Mucosa of rectum (tissue), 2 donors: ENCODE measurements around the gene IQCE.

Experiments used
- H3K27ac ChIP-seq, 2 donors: one replicate each; pipeline ENCODE4 v1.7.0; 2013; ENCODE audit warnings: inconsistent platforms in 2 of 2, low read depth in 2 of 2, low read length in 2 of 2
- H3K27me3 ChIP-seq, 2 donors: one replicate each; pipeline ENCODE4 v1.7.0; 2013; ENCODE audit warnings: low read length in 2 of 2; ENCODE audit not compliant: control insufficient read depth in 2 of 2, insufficient read depth in 2 of 2
- H3K36me3 ChIP-seq, 2 donors: one replicate each; pipeline ENCODE4 v1.7.0; 2013; ENCODE audit warnings: low read length in 2 of 2; ENCODE audit not compliant: control insufficient read depth in 2 of 2, insufficient read depth in 2 of 2
- H3K4me1 ChIP-seq, 2 donors: one replicate each; pipeline ENCODE4 v1.7.0; 2013; ENCODE audit warnings: low read length in 2 of 2, mild to moderate bottlenecking in 1 of 2; ENCODE audit not compliant: control insufficient read depth in 2 of 2, insufficient read depth in 2 of 2
- H3K4me3 ChIP-seq, 2 donors: one replicate each; pipeline ENCODE4 v1.7.0; 2013; ENCODE audit warnings: low read length in 2 of 2
- H3K9ac ChIP-seq, 2 donors: one replicate each; pipeline ENCODE4 v1.7.0; 2013; ENCODE audit warnings: low read length in 2 of 2, low read depth in 1 of 2, mild to moderate bottlenecking in 1 of 2
- H3K9me3 ChIP-seq, 2 donors: one replicate each; pipeline ENCODE4 v1.7.0; 2013; ENCODE audit warnings: low read length in 2 of 2; ENCODE audit not compliant: control insufficient read depth in 2 of 2
- donor health status: healthy.
- donor health status: Normal muscosa, but diverticular disease.

IQCE gene, protein sequence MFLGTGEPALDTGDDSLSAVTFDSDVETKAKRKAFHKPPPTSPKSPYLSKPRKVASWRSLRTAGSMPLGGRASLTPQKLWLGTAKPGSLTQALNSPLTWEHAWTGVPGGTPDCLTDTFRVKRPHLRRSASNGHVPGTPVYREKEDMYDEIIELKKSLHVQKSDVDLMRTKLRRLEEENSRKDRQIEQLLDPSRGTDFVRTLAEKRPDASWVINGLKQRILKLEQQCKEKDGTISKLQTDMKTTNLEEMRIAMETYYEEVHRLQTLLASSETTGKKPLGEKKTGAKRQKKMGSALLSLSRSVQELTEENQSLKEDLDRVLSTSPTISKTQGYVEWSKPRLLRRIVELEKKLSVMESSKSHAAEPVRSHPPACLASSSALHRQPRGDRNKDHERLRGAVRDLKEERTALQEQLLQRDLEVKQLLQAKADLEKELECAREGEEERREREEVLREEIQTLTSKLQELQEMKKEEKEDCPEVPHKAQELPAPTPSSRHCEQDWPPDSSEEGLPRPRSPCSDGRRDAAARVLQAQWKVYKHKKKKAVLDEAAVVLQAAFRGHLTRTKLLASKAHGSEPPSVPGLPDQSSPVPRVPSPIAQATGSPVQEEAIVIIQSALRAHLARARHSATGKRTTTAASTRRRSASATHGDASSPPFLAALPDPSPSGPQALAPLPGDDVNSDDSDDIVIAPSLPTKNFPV

DNA sequence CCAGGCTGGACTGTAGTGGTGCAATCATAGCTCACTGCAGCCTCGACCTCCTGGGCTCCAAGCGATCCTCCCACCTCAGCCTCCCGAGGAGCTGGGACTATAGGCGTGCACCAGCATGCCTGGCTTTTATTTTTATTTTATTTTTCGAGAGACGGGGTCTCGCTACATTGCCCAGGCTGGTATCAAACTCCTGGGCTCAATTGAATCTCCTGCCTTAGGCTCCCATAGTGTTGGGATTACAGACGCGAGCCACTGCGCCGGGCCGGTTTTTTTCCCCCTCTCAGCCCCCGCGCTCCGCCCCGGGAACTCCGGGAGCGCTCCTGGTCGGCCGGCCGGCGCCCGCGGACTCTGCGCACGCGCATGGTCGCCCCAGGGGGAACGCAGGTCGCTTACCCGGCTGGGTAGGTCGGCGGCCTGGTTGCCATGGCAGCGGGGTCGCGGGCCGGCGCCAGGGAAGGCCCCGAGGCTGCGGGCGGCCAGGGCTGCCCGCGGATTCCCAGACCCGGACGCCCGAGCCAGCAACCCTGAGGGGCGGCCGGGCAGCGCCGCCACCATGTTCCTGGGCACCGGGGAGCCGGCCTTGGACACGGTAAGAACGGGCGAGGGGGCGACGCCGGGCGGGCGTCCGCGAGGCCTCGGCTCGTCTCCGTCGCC is at the start of gene IQCE:
Gene IQCE, plus strand, starts transcription at position 351 of the 654 bp plus-strand sequence. Its CDS starts 203 bp downstream, at position 554.
- peak within 1 kb of the TSS; percentile 85 to 89 for H3K27ac ChIP-seq
- H3K27me3 ChIP-seq = no peaks in the 10 kb centered on the region
- peak within 1 kb of the TSS; percentile 68 to 86 for H3K9ac ChIP-seq
- H3K4me1 ChIP-seq = peaks cover 21% of the 10 kb centered on the region in 2 donors
- no peaks in the 10 kb centered on the region for H3K9me3 ChIP-seq
- no peaks in the 10 kb centered on the region for H3K36me3 ChIP-seq
- H3K4me3 ChIP-seq = peak within 1 kb of the TSS; percentile 77 to 79

DNA sequence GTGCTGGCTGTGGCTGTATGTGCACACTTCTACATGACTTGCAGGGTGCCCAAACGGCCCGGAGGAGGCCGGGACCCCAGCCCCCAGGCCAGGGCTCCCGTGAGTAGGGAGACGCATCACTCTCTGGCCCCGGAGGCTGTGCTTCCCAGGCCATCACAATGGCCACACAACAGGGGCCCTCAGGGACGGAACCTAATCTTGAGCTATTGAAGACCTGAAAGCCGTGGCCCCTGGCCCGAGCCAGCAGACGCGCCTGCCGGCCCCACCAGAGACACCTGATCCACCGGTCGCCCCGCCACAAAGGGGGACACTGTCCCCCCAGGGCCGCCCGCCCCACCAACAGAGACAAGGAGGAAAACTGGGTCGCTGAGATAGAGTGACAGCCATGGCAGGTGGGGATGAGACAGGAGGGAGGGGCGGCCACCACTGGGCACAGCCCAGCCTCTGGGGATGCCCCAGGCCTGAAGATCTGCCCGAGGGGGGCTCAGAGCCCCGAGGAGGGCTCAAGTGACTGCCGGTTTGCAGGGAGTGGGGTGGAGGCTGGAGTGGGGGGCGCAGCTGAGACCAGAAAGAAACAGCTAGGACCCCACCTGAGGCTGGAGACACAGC is 49.4 kb upstream of the IQCE start:
- H3K36me3 ChIP-seq = no peaks in the 10 kb centered on the region
- H3K27ac ChIP-seq = peak overlapping the region in 1 of 2 donors; percentile 79
- no peak overlapping the region for H3K4me3 ChIP-seq
- H3K9ac ChIP-seq = no peak overlapping the region
- H3K27me3 ChIP-seq = no peaks in the 10 kb centered on the region
- no peaks in the 10 kb centered on the region for H3K9me3 ChIP-seq
- H3K4me1 ChIP-seq = peaks cover 23 to 27% of the 10 kb centered on the region in 2 donors

DNA sequence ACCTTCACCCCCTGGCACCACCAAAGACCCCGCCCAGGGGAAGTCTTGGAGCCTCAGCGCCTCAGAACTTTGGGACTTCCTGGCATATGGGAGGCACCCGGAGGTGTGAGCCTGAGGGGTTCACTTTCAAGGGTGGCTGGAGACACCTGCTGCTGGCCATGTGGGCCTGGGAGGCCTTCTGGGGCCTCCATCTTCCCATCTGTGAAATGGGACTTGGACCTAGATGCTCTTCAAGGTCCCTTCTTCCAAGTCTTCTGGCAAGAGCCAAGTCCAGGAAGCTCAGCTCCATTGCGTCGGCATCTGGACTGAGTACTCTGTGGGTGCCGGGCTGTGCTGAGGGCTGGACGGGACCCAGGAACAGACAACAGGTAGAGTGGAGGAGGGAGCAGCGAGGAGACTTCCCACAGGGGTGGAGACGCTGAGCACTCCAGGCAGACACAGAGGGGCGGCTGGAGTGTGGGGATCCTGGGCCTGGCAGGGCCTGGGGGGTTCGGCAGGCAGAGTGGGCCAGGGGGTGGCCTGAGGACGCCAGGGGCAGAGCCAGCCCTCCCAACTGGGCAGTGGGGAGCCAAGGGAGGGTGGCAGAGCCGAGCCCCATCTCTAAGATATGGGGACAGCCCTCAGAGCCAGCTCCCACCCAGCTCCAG is 48.5 kb upstream of the IQCE start:
- peak overlapping the region; percentile 20 to 79 for H3K27ac ChIP-seq
- no peaks in the 10 kb centered on the region for H3K36me3 ChIP-seq
- H3K9ac ChIP-seq = peak overlapping the region in 1 of 2 donors; percentile 32
- no peaks in the 10 kb centered on the region for H3K27me3 ChIP-seq
- H3K9me3 ChIP-seq = no peaks in the 10 kb centered on the region
- no peak overlapping the region for H3K4me3 ChIP-seq
- peaks cover 23 to 27% of the 10 kb centered on the region in 2 donors for H3K4me1 ChIP-seq

DNA sequence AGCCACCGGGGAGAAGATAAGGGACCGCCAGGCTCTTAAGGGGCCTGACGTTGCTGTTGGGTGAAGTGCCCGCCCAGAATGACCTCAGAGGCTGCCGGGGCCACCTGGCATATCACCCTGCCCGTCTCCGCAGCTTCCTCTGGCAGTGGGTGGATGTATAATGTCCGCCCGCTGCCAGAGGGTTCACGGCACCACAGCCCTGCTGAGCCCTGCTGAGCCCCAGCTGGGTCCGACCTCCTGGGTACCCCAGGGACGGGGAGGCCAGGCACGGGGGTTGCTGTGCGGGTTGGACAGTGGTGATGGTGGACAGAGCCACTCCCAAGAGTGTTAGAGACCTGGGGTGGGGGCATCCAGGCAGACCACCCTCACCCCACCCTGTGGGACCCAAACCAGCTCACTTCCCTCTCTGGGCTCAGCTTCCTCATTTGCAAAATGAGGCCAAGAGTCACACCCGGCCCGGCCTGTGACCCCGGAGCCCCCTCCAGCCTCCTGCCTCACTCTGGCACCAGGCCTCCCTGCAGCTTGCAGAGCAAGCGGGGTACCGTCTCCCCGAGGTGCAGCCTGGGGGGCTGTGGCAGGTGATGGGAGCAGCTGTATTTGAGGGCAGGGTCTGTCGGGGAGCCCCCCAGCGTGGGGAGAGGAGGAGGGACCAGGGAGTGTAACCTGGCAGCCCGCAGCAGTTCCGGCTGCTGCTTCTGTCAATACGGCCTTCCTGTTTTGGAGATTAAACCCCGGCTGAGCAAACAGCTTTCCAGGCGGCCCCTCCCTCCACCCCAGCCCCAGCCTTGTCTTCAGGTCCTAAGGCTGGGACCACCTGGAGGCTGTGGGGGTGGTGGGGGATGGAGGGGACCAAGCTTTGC is 47.6 kb upstream of the IQCE start:
- peak overlapping the region; percentile 50 to 79 for H3K27ac ChIP-seq
- no peaks in the 10 kb centered on the region for H3K9me3 ChIP-seq
- no peaks in the 10 kb centered on the region for H3K36me3 ChIP-seq
- H3K4me3 ChIP-seq = no peak overlapping the region
- no peaks in the 10 kb centered on the region for H3K27me3 ChIP-seq
- H3K9ac ChIP-seq = peak overlapping the region in 1 of 2 donors; percentile 54
- peaks cover 23 to 27% of the 10 kb centered on the region in 2 donors for H3K4me1 ChIP-seq

DNA sequence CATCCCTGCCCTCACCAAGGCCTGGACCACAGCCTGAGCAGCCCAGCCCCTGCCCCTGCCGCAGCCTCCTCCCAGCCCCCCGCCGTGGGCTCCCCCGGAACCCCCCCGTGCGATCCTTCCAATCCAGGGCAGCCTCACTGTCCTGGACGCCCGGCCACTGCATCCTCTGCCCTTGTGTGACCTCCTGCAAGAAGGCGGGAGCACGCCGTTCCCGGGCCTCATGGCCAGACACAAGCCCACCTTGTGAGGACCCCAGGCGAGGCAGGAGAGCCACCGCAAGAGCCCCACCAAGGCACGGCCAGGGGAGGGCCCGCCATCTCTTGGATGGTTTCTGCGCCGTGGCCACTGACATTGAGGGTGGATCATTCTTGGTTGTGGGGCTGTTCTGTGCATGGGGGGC is 47.0 kb upstream of the IQCE start:
- H3K36me3 ChIP-seq = no peaks in the 10 kb centered on the region
- H3K4me3 ChIP-seq = peak overlapping the region in 1 of 2 donors; percentile 22
- H3K9ac ChIP-seq = peak overlapping the region; percentile 17 to 54
- H3K9me3 ChIP-seq = no peaks in the 10 kb centered on the region
- H3K27me3 ChIP-seq = no peaks in the 10 kb centered on the region
- H3K4me1 ChIP-seq = peaks cover 23 to 27% of the 10 kb centered on the region in 2 donors
- peak overlapping the region; percentile 50 to 79 for H3K27ac ChIP-seq

DNA sequence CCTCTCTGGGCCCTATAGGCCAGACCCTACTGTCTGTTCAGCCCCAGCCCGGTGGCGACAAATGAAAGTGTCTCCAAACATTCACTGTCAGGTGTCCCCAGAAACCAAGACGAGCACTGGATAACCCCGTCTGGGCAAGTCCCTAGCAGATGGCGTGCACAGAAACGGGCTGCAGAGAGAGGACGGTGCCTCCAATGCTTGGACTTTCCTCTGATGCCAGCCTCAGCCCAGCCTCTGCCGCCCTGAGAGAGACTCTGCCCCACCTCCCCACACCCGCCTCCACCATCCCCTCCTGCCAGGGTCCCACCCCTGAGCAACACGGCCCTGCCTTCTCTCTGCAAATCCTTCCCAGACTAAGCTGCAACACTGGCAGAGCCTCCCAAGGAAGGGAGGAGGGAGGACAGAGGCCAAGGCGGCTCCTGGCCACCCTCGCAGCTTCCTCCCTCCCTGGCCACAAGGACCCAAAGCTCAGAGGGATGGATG is 46.6 kb upstream of the IQCE start:
- H3K9me3 ChIP-seq = no peaks in the 10 kb centered on the region
- peaks cover 23 to 27% of the 10 kb centered on the region in 2 donors for H3K4me1 ChIP-seq
- no peaks in the 10 kb centered on the region for H3K27me3 ChIP-seq
- H3K4me3 ChIP-seq = peak overlapping the region in 1 of 2 donors; percentile 22
- no peaks in the 10 kb centered on the region for H3K36me3 ChIP-seq
- H3K27ac ChIP-seq = peak overlapping the region; percentile 50 to 79
- peak overlapping the region in 1 of 2 donors; percentile 54 for H3K9ac ChIP-seq

DNA sequence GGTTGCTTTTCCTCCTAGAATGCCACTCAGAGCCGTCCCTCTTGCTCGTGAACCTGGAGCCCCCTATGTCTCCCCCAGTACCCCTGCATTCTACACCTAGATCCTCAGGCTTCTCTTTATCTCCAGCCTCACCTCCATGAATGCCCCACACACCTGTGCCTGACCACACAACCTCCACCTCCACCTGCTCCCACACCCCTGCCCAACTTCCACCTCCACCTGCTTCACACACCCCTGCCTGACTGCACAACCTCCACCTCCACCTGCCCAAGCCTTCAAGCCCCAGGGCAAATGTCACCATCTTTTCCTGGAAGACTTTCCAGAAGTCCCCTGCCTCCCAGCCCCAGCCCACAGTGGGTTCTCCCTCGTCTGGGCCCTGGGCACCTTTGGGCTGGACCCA is 46.1 kb upstream of the IQCE start:
- no peaks in the 10 kb centered on the region for H3K27me3 ChIP-seq
- no peak overlapping the region for H3K4me3 ChIP-seq
- H3K4me1 ChIP-seq = peaks cover 23 to 28% of the 10 kb centered on the region in 2 donors

DNA sequence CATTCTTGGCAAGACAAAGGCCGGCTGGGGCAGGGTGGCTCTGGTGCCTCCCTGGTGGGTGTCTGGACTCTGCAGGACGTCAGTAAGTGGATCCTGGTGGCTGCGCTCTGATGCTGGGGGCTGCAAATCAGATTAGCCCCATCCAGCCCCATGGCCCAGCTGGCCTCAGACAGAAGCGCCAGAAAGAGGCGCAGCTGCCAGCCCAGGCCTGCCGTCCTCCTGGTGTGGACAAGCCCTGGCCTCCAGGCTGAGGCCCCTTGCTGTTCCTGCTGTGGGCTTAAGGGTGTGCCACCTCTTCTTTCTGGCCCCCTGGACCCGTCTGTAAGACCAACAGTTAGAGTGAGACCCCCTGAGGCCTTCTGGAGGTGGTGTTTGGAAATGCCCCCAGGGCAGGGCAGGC is 45.1 kb upstream of the IQCE start:
- Histone ChIP-seq H3K27ac (no peak overlapping the region), H3K4me3 (no peak overlapping the region), H3K36me3 (no peaks in the 10 kb centered on the region), H3K27me3 (no peaks in the 10 kb centered on the region), H3K4me1 (peaks cover 25 to 37% of the 10 kb centered on the region in 2 donors), H3K9ac (no peak overlapping the region), H3K9me3 (no peaks in the 10 kb centered on the region)

More for the DNA sequence above, 46.1 kb upstream of the IQCE start:
- Histone ChIP-seq H3K36me3 (no peaks in the 10 kb centered on the region), H3K9ac (no peak overlapping the region), H3K27ac (no peak overlapping the region), H3K9me3 (no peaks in the 10 kb centered on the region)
